GM12878 (cell line): ENCODE results near the gene TARS3. TPM values are rescaled to one million over a fixed set of nuclear protein-coding genes. Genes with fewer than 3 reads are reported as not detected.

ENCODE experiments used
- ATAC-seq: fragments of 200-7000 bp; cut with Tn5 transposase; 3 replicates; pipeline ENCODE4 v1.9.1; 2020; ENCODE audit warnings: mild to moderate bottlenecking, moderate library complexity
- BruUV-seq: library from RNA; stranded (reverse); fragments of 400-500 nt; replicated peaks from 2 replicates; lab custom pipeline; 2021; lab: Mats Ljungman, UMichigan
- CTCF ChIA-PET: fragments of 300-600 bp; sonication (Branson Sonifier 250); formaldehyde crosslinking; extraction: SDS; loops from one replicate; lab custom pipeline; 2021; ENCODE audit warnings: inconsistent platforms; lab: Yijun Ruan, JAX
- POLR2A ChIA-PET: fragments of 350-600 bp; formaldehyde crosslinking; extraction: SDS; loops from one replicate; lab custom pipeline; 2021; ENCODE audit warnings: inconsistent platforms; lab: Charles Lee
- RAD21 ChIA-PET: fragments of 300-600 bp; sonication (Branson Sonifier 250); formaldehyde crosslinking; loops from one replicate; lab custom pipeline; 2023; ENCODE audit warnings: antibody characterized with exemption; ENCODE audit not compliant: unreplicated experiment; lab: Charles Lee
- SMC1A ChIA-PET: fragments of 300-600 bp; sonication (Branson Sonifier 250); formaldehyde crosslinking; loops from one replicate; lab custom pipeline; 2023; ENCODE audit not compliant: unreplicated experiment, uncharacterized antibody; lab: Charles Lee
- DNase-seq: peaks from one replicate; pipeline ENCODE4 v3.0.0-alpha.2; 2011; ENCODE audit warnings: low read depth, low spot score
- FAIRE-seq: peaks from 3 replicates; lab custom pipeline; 2011; peaks lifted over from hg19 to GRCh38; lab: Jason Lieb, UNC
- H2AFZ ChIP-seq: 2 replicates; pipeline ENCODE4 v1.6.0; 2011; ENCODE audit warnings: low read depth, low read length, control low read depth; ENCODE audit not compliant: control insufficient read depth
- H3K27ac ChIP-seq: 2 replicates; pipeline ENCODE4 v1.5.1; 2011; ENCODE audit warnings: control low read depth; ENCODE audit not compliant: control insufficient read depth, insufficient read depth
- H3K27me3 ChIP-seq, 2 experiments: replicated peaks in 1 of 2; 2 replicates each; pipeline versions ENCODE4 v1.6.0 to v1.6.1; 2011; ENCODE audit warnings: low read length in 1 of 2; ENCODE audit not compliant: control insufficient read depth in 2 of 2, insufficient read depth in 2 of 2
- H3K36me3 ChIP-seq, 2 experiments: 2 replicates each; pipeline ENCODE4 v1.5.1; 2011; ENCODE audit warnings: low read length in 1 of 2; ENCODE audit not compliant: control insufficient read depth in 2 of 2, insufficient read depth in 2 of 2
- H3K4me1 ChIP-seq: 2 replicates; pipeline ENCODE4 v1.6.1; 2011; ENCODE audit warnings: mild to moderate bottlenecking, low read length, moderate library complexity, mixed read lengths; ENCODE audit not compliant: control insufficient read depth, insufficient read depth
- H3K4me2 ChIP-seq: 2 replicates; pipeline ENCODE4 v1.6.0; 2011; ENCODE audit warnings: control low read depth; ENCODE audit not compliant: control insufficient read depth, insufficient read depth
- H3K4me3 ChIP-seq: fragments of 200-600 bp; sonication (generic); 2 replicates; pipeline ENCODE4 v1.5.1; 2016
- H3K79me2 ChIP-seq: 2 replicates; pipeline ENCODE4 v1.6.0; 2011; ENCODE audit warnings: low read length; ENCODE audit not compliant: control insufficient read depth, insufficient read depth
- H3K9ac ChIP-seq: 2 replicates; pipeline ENCODE4 v1.8.0; 2011; ENCODE audit warnings: low read length, control low read depth, mixed read lengths; ENCODE audit not compliant: control insufficient read depth, insufficient read depth
- H3K9me3 ChIP-seq: replicated peaks from 3 replicates; pipeline ENCODE4 v1.5.1; 2011; ENCODE audit warnings: mild to moderate bottlenecking, low read length; ENCODE audit not compliant: control insufficient read depth, insufficient read depth
- H4K20me1 ChIP-seq: 2 replicates; pipeline ENCODE4 v1.6.0; 2011; ENCODE audit not compliant: control insufficient read depth, insufficient read depth
- MLLT1 ChIP-seq: fragments of 450-650 bp; IDR thresholded peaks from 2 replicates; pipeline ENCODE4 v1.6.1; 2016; ENCODE audit warnings: mild to moderate bottlenecking
- PAX5 ChIP-seq: IDR thresholded peaks from 2 replicates; pipeline ENCODE4 v1.6.1; 2011; ENCODE audit warnings: low read depth, low read length, borderline replicate concordance
- SIX5 ChIP-seq: IDR thresholded peaks from 2 replicates; pipeline ENCODE4 v1.6.1; 2011; ENCODE audit warnings: mild to moderate bottlenecking, low read depth, low read length, moderate library complexity; ENCODE audit not compliant: severe bottlenecking
- SMAD5 ChIP-seq: IDR thresholded peaks from 2 replicates; pipeline ENCODE4 v1.6.1; 2016; ENCODE audit warnings: antibody characterized with exemption, low read depth
- STAT1 ChIP-seq: fragments of 450-650 bp; conservative IDR thresholded peaks from 2 replicates; pipeline ENCODE4 v1.6.1; 2014; ENCODE audit warnings: antibody characterized with exemption, mild to moderate bottlenecking
- ZBED1 ChIP-seq: IDR thresholded peaks from 2 replicates; pipeline ENCODE4 v1.6.1; 2016; ENCODE audit warnings: borderline replicate concordance
- ZNF217 ChIP-seq: fragments of 450-650 bp; IDR thresholded peaks from 2 replicates; pipeline ENCODE4 v1.6.1; 2017; ENCODE audit warnings: antibody characterized with exemption, mild to moderate bottlenecking
- WGBS: methylation state at CpG from one replicate; pipeline ENCODE4 v1.1.6; 2016; ENCODE audit warnings: low lambda C conversion rate; ENCODE audit not compliant: insufficient replicate concordance, insufficient coverage; ENCODE audit errors: missing lambda C conversion rate; 5-methylcytosine and 5-hydroxymethylcytosine counted together
- in situ Hi-C: fragments of 300-500 bp; cut with MboI; formaldehyde crosslinking; loops from 9 replicates; pipeline ENCODE4 v1.14.3; 2018; ENCODE audit warnings: mixed read lengths
- intact Hi-C: fragments of 100-400 bp; cut with micrococcal nuclease; formaldehyde crosslinking; loops from one replicate; pipeline ENCODE4 v1.14.2; 2022; ENCODE audit not compliant: unreplicated experiment
- polyA plus RNA-seq, 11 experiments: library from polyadenylated mRNA; depleted of rRNA in 4 of 11; unstranded in 6 of 11; stranded (reverse) in 5 of 11; fragments of >200 nt; fragmentation: Nextera tagmentation in 4 of 11; fragmentation: Illumina TruSeq in 1 of 11; extraction: Ambion mirVana in 4 of 11; extraction: Trizol in 1 of 11; gene quantifications; 1 replicate in 1 of 11; 2 replicates in 10 of 11; pipeline versions ENCODE4 v1.2.1 to v1.2.3, GENCODE V29; 2011 to 2016; ENCODE audit warnings: inconsistent platforms in 2 of 11, missing spikeins in 2 of 11, low read depth in 1 of 11
- total RNA-seq, 4 experiments: library from RNA; depleted of rRNA in 3 of 4; stranded (reverse); fragments of >200 nt in 3 of 4; fragmentation: Illumina TruSeq in 1 of 4; extraction: Trizol in 1 of 4; gene quantifications; 2 replicates each; pipeline versions ENCODE4 v1.2.1 to v1.2.3, GENCODE V29; 2013 to 2021
- TF ChIP-seq, protein P1 (sequence below): fragments of 450-650 bp; IDR thresholded peaks from 2 replicates; pipeline ENCODE4 v1.6.1; 2014; ENCODE audit warnings: mild to moderate bottlenecking
- TF ChIP-seq, protein P2 (sequence below): IDR thresholded peaks from 2 replicates; pipeline ENCODE4 v1.6.1; 2011; ENCODE audit warnings: mild to moderate bottlenecking, low read depth, low read length, moderate library complexity; ENCODE audit not compliant: insufficient replicate concordance
- TF ChIP-seq, protein P3 (sequence below): fragments of 450-650 bp; IDR thresholded peaks from 2 replicates; pipeline ENCODE4 v1.6.1; 2017; ENCODE audit warnings: antibody characterized with exemption, mild to moderate bottlenecking, moderate library complexity

TARS3 gene
- total and polyA plus RNA-seq, 10 of the 15 experiments (the other 5 are each of a cell fraction or from before 2014, with no cell fraction given): 1.4 to 7.8 (median 5.3) TPM

DNA sequence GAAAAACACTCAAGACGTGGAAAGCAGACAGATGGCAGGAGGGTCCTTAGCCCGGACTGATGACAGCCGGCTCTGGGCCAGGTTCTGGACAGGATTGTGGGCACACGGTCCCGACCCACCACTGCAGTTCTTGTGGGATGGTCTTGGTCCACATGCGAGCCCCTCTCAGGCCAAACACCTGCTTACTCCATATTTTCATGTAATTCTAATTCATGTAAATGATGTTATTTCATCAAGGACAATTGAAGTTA is 104.7 kb downstream of the TARS3 start:
- Histone ChIP-seq H3K4me1 (peaks cover 15% of the 10 kb centered on the region), H4K20me1 (no peaks in the 10 kb centered on the region), H3K79me2 (no peaks in the 10 kb centered on the region), H3K9ac (no peak overlapping the region), H3K4me3 (no peak overlapping the region), H3K27ac (no peak overlapping the region), H3K27me3 (no peaks in the 10 kb centered on the region), H3K36me3 (peaks cover 0 to 2% of the 10 kb centered on the region in 2 experiments; a peak in 1 of 4 replicates), H3K9me3 (peaks cover 11% of the 10 kb centered on the region), H3K4me2 (no peak overlapping the region), H2AFZ (no peak overlapping the region)
- ChIA-PET RAD21 (no interaction called here), CTCF (no interaction called here), POLR2A (no interaction called here), SMC1A (no interaction called here)
- FAIRE-seq: no peak
- no peak for TF ChIP-seq PAX5
- TF ChIP-seq, protein P1, sequence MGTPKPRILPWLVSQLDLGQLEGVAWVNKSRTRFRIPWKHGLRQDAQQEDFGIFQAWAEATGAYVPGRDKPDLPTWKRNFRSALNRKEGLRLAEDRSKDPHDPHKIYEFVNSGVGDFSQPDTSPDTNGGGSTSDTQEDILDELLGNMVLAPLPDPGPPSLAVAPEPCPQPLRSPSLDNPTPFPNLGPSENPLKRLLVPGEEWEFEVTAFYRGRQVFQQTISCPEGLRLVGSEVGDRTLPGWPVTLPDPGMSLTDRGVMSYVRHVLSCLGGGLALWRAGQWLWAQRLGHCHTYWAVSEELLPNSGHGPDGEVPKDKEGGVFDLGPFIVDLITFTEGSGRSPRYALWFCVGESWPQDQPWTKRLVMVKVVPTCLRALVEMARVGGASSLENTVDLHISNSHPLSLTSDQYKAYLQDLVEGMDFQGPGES: no peak
- in situ Hi-C loops (no loop called here), intact Hi-C loops (no loop called here)
- DNase-seq: no peak
- no TSS peak for BruUV-seq
- ATAC-seq: no peak
- 100% methylated on average over 6 of the region's 6 CpGs for WGBS

DNA sequence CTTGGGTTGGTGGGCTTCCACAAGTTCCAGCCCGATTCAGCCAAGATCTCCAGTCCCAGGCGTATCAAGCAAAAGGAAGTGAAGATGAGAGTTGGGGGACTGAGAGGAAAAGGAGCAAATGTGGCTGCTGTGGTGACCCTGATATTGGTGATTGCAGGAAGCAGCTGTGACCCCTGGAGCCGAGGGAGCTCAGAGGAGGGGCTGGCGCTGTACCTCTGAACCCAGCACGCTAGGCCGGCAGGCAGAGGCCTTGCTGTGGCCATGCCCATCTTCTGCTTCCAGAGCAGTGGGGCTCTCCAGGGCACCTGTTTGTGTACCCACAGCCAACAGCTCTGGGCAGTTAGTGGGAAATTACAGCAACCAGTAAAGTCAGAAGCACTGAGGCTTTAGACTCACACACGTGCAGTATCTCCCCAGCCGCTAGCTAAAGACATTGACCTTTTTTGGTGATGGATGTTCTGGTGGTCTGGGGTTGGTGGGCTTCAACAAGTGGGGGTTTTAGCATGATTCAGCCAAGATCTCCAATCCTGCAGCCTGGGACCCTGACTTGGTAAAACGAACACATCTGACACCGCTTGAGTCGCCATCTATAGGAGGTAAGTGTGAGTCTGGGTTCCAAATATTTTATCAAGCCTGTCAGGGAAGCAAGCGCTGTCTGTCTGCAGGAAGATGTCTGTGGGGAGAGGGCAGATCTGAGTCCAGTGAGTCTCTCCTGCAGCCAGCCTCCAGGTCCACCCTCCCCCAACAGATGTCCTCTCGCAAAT is 105.2 kb downstream of the TARS3 start:
- Histone ChIP-seq H3K4me3 (no peak overlapping the region), H3K9me3 (peaks cover 8% of the 10 kb centered on the region), H3K79me2 (no peaks in the 10 kb centered on the region), H3K4me2 (no peak overlapping the region), H3K27me3 (no peaks in the 10 kb centered on the region), H3K27ac (no peak overlapping the region), H2AFZ (no peak overlapping the region), H3K9ac (no peak overlapping the region), H4K20me1 (no peaks in the 10 kb centered on the region), H3K4me1 (peaks cover 15% of the 10 kb centered on the region), H3K36me3 (peaks cover 0 to 2% of the 10 kb centered on the region in 2 experiments; a peak in 1 of 4 replicates)
- FAIRE-seq (no peak), ATAC-seq (no peak), DNase-seq (no peak)
- BruUV-seq: no TSS peak
- in situ Hi-C loops: no loop called here
- ChIA-PET CTCF (no interaction called here), SMC1A (no interaction called here), RAD21 (no interaction called here), POLR2A (no interaction called here)
- intact Hi-C loops: no loop called here
- WGBS: 88% methylated on average over 13 of the region's 13 CpGs
- TF ChIP-seq, protein P2, sequence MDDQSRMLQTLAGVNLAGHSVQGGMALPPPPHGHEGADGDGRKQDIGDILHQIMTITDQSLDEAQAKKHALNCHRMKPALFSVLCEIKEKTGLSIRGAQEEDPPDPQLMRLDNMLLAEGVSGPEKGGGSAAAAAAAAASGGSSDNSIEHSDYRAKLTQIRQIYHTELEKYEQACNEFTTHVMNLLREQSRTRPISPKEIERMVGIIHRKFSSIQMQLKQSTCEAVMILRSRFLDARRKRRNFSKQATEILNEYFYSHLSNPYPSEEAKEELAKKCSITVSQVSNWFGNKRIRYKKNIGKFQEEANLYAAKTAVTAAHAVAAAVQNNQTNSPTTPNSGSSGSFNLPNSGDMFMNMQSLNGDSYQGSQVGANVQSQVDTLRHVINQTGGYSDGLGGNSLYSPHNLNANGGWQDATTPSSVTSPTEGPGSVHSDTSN: no peak
- TF ChIP-seq STAT1 (no peak), SMAD5 (no peak), MLLT1 (no peak), SIX5 (no peak), ZNF217 (no peak), ZBED1 (no peak)
- TF ChIP-seq, protein P3, sequence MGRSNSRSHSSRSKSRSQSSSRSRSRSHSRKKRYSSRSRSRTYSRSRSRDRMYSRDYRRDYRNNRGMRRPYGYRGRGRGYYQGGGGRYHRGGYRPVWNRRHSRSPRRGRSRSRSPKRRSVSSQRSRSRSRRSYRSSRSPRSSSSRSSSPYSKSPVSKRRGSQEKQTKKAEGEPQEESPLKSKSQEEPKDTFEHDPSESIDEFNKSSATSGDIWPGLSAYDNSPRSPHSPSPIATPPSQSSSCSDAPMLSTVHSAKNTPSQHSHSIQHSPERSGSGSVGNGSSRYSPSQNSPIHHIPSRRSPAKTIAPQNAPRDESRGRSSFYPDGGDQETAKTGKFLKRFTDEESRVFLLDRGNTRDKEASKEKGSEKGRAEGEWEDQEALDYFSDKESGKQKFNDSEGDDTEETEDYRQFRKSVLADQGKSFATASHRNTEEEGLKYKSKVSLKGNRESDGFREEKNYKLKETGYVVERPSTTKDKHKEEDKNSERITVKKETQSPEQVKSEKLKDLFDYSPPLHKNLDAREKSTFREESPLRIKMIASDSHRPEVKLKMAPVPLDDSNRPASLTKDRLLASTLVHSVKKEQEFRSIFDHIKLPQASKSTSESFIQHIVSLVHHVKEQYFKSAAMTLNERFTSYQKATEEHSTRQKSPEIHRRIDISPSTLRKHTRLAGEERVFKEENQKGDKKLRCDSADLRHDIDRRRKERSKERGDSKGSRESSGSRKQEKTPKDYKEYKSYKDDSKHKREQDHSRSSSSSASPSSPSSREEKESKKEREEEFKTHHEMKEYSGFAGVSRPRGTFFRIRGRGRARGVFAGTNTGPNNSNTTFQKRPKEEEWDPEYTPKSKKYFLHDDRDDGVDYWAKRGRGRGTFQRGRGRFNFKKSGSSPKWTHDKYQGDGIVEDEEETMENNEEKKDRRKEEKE: no peak
